ENCODE results near the gene ACTN4.

- TF ChIP-seq CTCF (IDR thresholded peaks at IDR 0.05) (no peak), POLR2A (IDR thresholded peaks at IDR 0.05) (no peak), EP300 (IDR thresholded peaks at IDR 0.05) (no peak)
Observed at GRCh38 chr19:38709119-38709518, 61.7 kb downstream of the ACTN4 start.
